HUES64 (cell line): Measurements from ENCODE around the gene CSGALNACT2.

Source experiments
- H3K27ac ChIP-seq: 2 replicates; pipeline ENCODE4 v1.7.0; 2013; ENCODE audit warnings: low read depth, low read length, inconsistent platforms
- H3K27me3 ChIP-seq: 2 replicates; pipeline ENCODE4 v1.6.1; 2013; ENCODE audit warnings: mild to moderate bottlenecking, low read length; ENCODE audit not compliant: insufficient read depth
- H3K36me3 ChIP-seq: 2 replicates; pipeline ENCODE4 v1.6.1; 2013; ENCODE audit warnings: mild to moderate bottlenecking, low read length; ENCODE audit not compliant: insufficient read depth
- H3K4me1 ChIP-seq: 2 replicates; pipeline ENCODE4 v1.6.1; 2013; ENCODE audit warnings: mild to moderate bottlenecking, low read length, moderate library complexity; ENCODE audit not compliant: insufficient read depth
- H3K4me3 ChIP-seq: 2 replicates; pipeline ENCODE4 v1.5.1; 2013; ENCODE audit warnings: mild to moderate bottlenecking, low read length, moderate library complexity
- H3K9ac ChIP-seq: 2 replicates; pipeline ENCODE4 v1.6.1; 2013; ENCODE audit warnings: mild to moderate bottlenecking, low read depth, low read length
- H3K9me3 ChIP-seq: 2 replicates; pipeline ENCODE4 v1.6.1; 2013; ENCODE audit warnings: low read depth, low read length; ENCODE audit not compliant: insufficient read depth
- WGBS: fragments of 150-250, 120-280 bp; methylation state at CpG from one replicate; pipeline ENCODE4 v1.1.7; 2013; ENCODE audit warnings: missing lambda C conversion rate; 5-methylcytosine and 5-hydroxymethylcytosine counted together

Gene CSGALNACT2

DNA sequence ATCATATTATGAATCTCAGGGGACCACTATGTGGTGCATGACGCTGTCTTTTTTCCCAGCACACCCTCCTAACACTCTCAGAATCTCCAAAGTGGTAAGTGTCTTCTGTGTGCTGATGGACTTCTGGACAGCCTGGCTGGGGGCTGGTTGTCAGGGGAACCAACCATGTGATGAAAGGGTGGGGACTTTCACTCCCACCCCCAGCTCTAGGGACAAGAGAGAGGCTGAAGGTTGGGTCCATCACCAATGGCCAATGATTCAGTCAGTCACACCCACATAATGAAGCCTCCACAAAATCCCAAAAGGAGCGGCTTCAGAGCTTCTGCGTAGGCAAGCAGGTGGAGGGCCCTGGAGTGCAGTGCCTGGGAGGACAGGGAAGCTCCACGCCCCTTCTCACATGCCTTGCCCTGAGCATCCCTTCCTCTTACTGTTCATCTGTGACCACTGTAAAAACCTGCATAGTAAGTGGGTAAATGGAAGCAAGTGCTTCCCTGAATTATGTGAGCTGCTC, 84.0 kb downstream of the CSGALNACT2 start:
- Histone ChIP-seq H3K4me1 (no peaks in the 10 kb centered on the region; the same call in 1 of the 2 replicates), H3K9ac (no peak overlapping the region), H3K36me3 (no peaks in the 10 kb centered on the region), H3K27me3 (peaks cover 8% of the 10 kb centered on the region), H3K27ac (no peak overlapping the region), H3K4me3 (no peak overlapping the region), H3K9me3 (no peaks in the 10 kb centered on the region)
- 86% methylated on average over 4 of the region's 4 CpGs for WGBS

DNA sequence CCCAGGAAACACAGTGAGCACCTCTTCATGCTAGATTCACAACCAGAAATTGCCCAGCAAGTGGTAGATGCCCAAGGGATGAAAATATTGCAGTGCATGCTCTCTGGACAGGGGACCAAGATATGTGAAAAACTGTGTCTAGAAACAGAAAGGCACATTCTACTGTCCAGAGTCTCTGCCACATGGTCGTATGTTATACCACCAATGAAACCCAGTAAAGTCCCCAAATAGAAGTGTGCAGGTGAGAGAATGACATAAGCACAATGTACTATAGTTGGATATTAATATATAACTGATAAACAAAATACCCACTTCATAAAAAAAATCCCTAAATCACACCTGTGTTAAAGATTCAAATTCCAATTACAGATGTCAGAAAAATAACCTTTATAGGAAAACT, 84.8 kb downstream of the CSGALNACT2 start:
- H3K9me3 ChIP-seq: no peaks in the 10 kb centered on the region

GRCh38 chr10:43224321-43224720, 86.1 kb downstream of the CSGALNACT2 start:
- H3K9ac ChIP-seq: no peak overlapping the region
- H3K27ac ChIP-seq: no peak overlapping the region
- H3K27me3 ChIP-seq: peaks cover 29% of the 10 kb centered on the region
- WGBS: 100% methylated on average over 1 of the region's 1 CpG
- H3K4me3 ChIP-seq: no peak overlapping the region
- H3K4me1 ChIP-seq: no peaks in the 10 kb centered on the region; the same call in 1 of the 2 replicates
- no peaks in the 10 kb centered on the region for H3K9me3 ChIP-seq
- no peaks in the 10 kb centered on the region for H3K36me3 ChIP-seq

More for the DNA sequence above, 84.8 kb downstream of the CSGALNACT2 start:
- Histone ChIP-seq H3K4me1 (no peaks in the 10 kb centered on the region; the same call in 1 of the 2 replicates), H3K27ac (no peak overlapping the region), H3K4me3 (no peak overlapping the region), H3K36me3 (no peaks in the 10 kb centered on the region), H3K27me3 (peaks cover 16% of the 10 kb centered on the region), H3K9ac (no peak overlapping the region)
- WGBS: no CpG with 5 or more reads among the region's 1 CpG

GRCh38 chr10:43225004-43225786, 87.0 kb downstream of the CSGALNACT2 start:
- no peaks in the 10 kb centered on the region for H3K9me3 ChIP-seq
- no peaks in the 10 kb centered on the region; the same call in 1 of the 2 replicates for H3K4me1 ChIP-seq
- no peak overlapping the region for H3K9ac ChIP-seq
- H3K27me3 ChIP-seq: peaks cover 37% of the 10 kb centered on the region
- 88% methylated on average over 4 of the region's 5 CpGs for WGBS
- H3K27ac ChIP-seq: no peak overlapping the region
- H3K4me3 ChIP-seq: no peak overlapping the region
- no peaks in the 10 kb centered on the region for H3K36me3 ChIP-seq

GRCh38 chr10:43225787-43226153, 87.5 kb downstream of the CSGALNACT2 start:
- H3K36me3 ChIP-seq: no peaks in the 10 kb centered on the region
- H3K27me3 ChIP-seq: peaks cover 43% of the 10 kb centered on the region
- no peaks in the 10 kb centered on the region for H3K9me3 ChIP-seq
- no peak overlapping the region for H3K9ac ChIP-seq
- H3K27ac ChIP-seq: no peak overlapping the region
- WGBS: 59% methylated on average over 11 of the region's 11 CpGs
- H3K4me1 ChIP-seq: no peaks in the 10 kb centered on the region; the same call in 1 of the 2 replicates
- no peak overlapping the region for H3K4me3 ChIP-seq

DNA sequence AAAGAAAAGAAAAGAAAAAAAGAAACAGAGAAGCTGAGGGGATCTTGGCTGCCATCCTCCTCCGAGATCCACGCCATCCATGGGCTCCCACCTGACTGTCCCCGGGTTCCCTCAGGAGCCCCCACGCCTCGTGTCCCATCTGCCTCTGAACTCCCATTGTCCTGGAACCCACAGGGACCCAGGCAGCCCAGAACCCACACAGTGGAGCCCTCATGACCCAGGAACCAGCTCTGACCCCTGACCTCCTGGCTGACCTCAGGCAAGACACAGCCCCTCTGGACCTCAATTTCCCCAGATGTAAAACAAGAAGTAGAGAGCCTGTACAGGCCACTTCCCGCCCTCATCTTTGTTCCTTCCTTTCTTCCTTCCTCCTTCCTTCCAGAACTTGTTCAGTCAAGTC, 88.2 kb downstream of the CSGALNACT2 start:
- Histone ChIP-seq H3K9ac (no peak overlapping the region), H3K27me3 (peaks cover 50% of the 10 kb centered on the region), H3K4me3 (no peak overlapping the region), H3K9me3 (no peaks in the 10 kb centered on the region), H3K27ac (no peak overlapping the region), H3K36me3 (no peaks in the 10 kb centered on the region), H3K4me1 (no peaks in the 10 kb centered on the region)
- WGBS: 95% methylated on average over 6 of the region's 6 CpGs

DNA sequence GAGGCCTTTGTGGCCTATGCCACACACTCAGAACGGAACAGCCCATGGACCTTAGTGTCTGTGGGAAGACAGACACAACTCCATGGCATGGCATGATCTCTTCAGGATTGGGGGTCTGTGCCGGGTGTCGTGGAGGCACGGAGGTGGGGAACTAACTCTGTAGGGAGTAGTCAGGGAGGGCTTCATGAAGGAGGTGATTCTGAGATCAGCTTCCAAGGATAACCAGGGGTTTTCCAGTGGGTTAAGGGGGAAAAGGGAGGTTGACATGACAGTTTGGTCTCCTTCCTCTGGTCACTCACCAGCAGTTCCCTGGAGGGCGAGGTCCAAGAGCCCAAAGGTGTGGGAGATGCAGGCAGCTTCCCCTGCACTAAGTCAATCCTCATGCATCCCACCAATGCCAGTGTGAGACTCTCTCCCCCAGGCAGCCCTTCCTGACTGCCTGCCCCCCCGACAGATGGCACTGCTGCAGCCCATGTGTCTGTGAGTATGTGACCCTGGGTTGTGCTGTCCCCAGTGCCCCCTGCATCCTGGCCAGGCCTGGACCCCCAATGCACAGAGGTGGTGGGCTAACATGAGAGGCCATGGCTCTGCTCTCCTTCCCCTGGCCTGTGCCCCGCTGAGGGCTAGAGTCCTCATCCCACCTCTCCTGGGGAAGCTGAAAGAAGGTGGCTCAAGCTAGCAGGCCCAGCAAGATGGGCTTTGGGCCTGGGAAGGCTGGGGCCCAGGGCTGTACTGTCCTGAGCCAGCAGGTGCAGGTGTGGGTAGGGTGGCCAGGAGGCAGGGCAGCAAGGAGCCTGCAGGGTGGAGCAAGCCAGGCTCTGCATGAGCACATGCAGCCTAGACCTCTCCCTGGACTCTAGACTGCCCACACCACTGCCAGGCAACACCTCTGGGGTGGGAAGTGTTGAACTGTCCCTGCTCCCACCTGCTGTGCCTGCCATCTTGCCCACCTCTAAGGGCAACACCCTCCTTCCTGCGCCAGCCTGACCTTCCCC, 88.9 kb downstream of the CSGALNACT2 start:
- peaks cover 57% of the 10 kb centered on the region for H3K27me3 ChIP-seq
- no peaks in the 10 kb centered on the region for H3K36me3 ChIP-seq
- H3K4me3 ChIP-seq: no peak overlapping the region
- no peak overlapping the region for H3K27ac ChIP-seq
- H3K9me3 ChIP-seq: no peaks in the 10 kb centered on the region
- H3K4me1 ChIP-seq: no peaks in the 10 kb centered on the region
- H3K9ac ChIP-seq: no peak overlapping the region
- WGBS: 92% methylated on average over 8 of the region's 8 CpGs

DNA sequence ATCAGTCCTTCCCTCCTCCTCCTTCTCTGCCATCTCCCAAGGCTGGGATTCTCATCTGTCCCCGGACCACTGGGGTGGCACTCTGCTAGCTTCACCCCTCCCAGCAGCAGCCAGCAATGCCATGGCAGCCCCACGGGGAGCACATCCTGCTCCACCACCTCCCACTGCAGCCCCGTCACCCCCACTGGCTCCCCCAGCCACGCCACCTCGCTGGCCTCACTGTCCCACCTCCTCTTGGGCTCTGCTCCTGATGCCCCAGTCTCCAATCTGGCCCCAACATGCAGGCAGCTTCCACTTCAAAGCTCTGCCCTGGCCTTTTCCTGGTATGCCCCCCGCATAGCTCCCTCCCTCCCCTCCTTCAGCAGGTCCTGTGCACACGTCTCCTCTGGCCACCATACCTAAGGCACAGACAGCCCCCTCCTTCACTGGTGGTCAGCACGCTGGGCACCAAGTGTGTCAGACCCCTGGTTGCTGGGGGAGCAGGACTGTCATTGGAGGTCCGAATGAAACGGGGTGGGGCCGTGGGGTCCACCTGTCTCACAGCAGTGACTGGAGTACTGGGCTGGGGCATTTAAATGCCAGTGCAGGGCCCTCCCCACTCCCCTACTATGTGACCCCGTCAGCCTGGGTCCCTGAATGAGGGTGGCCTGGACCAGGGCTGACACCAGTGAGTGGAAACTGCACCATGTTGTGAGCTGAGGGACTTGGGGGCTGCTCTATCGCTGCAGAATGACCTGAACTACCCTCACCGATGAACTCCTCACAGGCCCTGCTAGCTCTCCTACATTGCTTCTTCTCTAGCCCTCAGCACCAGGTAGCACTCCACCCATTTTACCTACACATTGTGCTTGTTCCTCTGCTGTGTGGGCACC, 89.9 kb downstream of the CSGALNACT2 start:
- H3K4me3 ChIP-seq: peak overlapping the region; percentile 57; the same call in 1 of the 2 replicates
- 75% methylated on average over 14 of the region's 14 CpGs for WGBS
- no peaks in the 10 kb centered on the region for H3K9me3 ChIP-seq
- H3K27ac ChIP-seq: no peak overlapping the region
- H3K9ac ChIP-seq: no peak overlapping the region
- H3K36me3 ChIP-seq: no peaks in the 10 kb centered on the region
- H3K27me3 ChIP-seq: peaks cover 57% of the 10 kb centered on the region
- H3K4me1 ChIP-seq: no peaks in the 10 kb centered on the region

GRCh38 chr10:43228783-43229207, 90.5 kb downstream of the CSGALNACT2 start:
- Histone ChIP-seq H3K27me3 (peaks cover 57% of the 10 kb centered on the region), H3K36me3 (no peaks in the 10 kb centered on the region), H3K4me3 (peak overlapping the region; percentile 57), H3K4me1 (no peaks in the 10 kb centered on the region), H3K9ac (no peak overlapping the region), H3K9me3 (no peaks in the 10 kb centered on the region), H3K27ac (no peak overlapping the region)
- 9% methylated on average over 23 of the region's 23 CpGs for WGBS

GRCh38 chr10:43229208-43230061, 91.2 kb downstream of the CSGALNACT2 start:
- WGBS: 1% methylated on average over 99 of the region's 99 CpGs
- Histone ChIP-seq H3K27me3 (peaks cover 57% of the 10 kb centered on the region), H3K27ac (no peak overlapping the region), H3K9me3 (no peaks in the 10 kb centered on the region), H3K9ac (no peak overlapping the region; the same call in 1 of the 2 replicates), H3K4me1 (no peaks in the 10 kb centered on the region), H3K4me3 (peak overlapping the region; percentile 57), H3K36me3 (no peaks in the 10 kb centered on the region)
